ENCODE data around the gene BTBD9. TPM values are rescaled to one million over a fixed set of nuclear protein-coding genes. Genes with fewer than 3 reads are reported as not detected.

The BTBD9 gene
- total RNA-seq, 1 donor from 2014 or later, result 9.9 TPM

DNA sequence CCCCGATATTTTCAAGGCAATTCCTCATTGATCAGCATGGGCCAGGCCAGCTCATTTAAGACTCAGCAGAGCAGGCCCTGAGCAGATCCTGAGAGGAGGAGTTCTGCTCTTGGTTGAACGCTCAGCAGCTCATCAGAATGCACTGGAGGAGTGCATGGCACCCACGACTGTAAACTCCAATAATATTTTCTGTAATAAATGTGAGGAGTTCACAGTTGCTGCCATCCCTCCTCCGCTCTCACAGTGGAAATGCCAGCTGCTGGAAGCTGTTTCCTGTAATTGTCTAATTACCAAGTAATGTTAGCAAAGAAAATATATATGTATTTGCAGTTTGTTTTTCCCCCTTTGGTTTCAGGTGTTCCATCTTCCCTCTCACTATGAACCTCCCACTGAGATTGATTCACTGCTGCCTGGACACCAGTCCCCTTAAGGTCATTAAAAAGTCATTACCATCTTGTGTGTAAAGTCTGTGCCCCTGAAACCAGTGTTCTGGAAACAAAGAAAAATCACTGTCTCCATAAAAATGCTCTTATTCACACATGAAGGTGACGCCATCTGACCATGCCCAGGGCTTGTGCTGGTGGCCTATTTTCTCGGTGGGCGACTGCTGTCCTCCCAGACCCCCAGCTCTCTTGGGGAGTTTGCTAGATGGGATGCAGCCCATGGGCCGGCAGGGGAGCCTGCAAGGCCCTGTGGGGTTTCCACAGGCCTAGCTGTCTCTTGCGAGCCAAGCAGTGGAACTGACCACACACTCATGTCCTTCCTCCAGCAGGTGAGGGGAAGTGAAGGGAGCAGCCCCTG, 446.0 kb downstream of the BTBD9 start:
- TF ChIP-seq, protein P1, sequence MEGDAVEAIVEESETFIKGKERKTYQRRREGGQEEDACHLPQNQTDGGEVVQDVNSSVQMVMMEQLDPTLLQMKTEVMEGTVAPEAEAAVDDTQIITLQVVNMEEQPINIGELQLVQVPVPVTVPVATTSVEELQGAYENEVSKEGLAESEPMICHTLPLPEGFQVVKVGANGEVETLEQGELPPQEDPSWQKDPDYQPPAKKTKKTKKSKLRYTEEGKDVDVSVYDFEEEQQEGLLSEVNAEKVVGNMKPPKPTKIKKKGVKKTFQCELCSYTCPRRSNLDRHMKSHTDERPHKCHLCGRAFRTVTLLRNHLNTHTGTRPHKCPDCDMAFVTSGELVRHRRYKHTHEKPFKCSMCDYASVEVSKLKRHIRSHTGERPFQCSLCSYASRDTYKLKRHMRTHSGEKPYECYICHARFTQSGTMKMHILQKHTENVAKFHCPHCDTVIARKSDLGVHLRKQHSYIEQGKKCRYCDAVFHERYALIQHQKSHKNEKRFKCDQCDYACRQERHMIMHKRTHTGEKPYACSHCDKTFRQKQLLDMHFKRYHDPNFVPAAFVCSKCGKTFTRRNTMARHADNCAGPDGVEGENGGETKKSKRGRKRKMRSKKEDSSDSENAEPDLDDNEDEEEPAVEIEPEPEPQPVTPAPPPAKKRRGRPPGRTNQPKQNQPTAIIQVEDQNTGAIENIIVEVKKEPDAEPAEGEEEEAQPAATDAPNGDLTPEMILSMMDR (IDR thresholded peaks at IDR 0.05), result no peak
- peak in 1 of 2 donors; percentile 30 for DNase-seq (ENCODE audit: low spot score in 2 of 2)
- intact Hi-C loops (cut with DNase I), result no loop called here

DNA sequence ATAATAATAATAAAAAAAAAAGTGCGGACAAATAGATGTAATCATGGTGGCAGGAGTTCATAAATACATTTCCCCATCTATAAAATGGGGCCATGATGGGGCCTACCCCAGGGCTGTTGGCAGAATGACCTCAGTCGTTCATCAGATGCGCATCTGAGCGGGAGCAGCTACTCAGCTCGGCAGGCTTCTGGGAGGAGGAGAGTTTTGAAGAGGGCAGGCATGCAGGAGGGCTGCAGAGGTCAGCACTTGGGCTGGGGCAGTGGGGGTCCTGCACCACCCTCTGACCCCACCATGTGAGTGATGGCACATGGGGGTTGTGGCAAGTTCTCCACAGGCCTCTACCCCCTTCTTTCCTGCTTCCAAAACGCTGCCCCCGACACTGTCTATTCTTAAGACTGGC, 446.7 kb downstream of the BTBD9 start:
- no peak overlapping the region for H3K27ac ChIP-seq
- no peaks in the 10 kb centered on the region for H3K4me1 ChIP-seq
- peak in 1 of 2 donors; percentile 43 for DNase-seq (ENCODE audit: low spot score in 2 of 2)
- no peak overlapping the region for H3K4me3 ChIP-seq
- TF ChIP-seq, protein P1 (IDR thresholded peaks at IDR 0.05), result no peak
- H3K27me3 ChIP-seq, result no peaks in the 10 kb centered on the region
- intact Hi-C loops (cut with DNase I), result no loop called here
- H3K36me3 ChIP-seq, result no peaks in the 10 kb centered on the region
- no peaks in the 10 kb centered on the region for H3K9me3 ChIP-seq

More for the DNA sequence above, 446.0 kb downstream of the BTBD9 start:
- no peaks in the 10 kb centered on the region for H3K27me3 ChIP-seq
- no peaks in the 10 kb centered on the region for H3K9me3 ChIP-seq
- no peak overlapping the region for H3K27ac ChIP-seq
- H3K4me1 ChIP-seq, result no peaks in the 10 kb centered on the region
- no peaks in the 10 kb centered on the region for H3K36me3 ChIP-seq
- H3K4me3 ChIP-seq, result no peak overlapping the region

DNA sequence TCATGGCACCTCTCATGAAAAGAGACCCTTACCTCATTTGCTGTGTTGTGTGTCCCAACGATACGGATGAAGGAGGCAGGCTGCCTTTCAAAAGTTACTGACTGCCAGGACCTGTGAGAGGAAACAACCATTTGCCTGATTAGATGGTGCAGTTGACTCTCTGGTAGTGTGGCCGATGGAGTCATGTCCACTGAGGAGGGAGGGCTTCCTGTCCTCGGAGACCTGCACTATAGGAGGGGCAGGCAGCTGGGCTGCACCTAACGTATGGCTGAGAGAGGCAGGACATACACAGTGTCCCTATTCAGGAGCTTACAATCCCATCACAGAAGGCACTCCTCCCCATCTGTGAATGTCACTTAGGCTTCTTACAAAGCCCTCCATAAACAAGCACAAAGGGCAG, 447.2 kb downstream of the BTBD9 start:
- intact Hi-C loops (cut with DNase I), result no loop called here
- no peak overlapping the region for H3K27ac ChIP-seq
- DNase-seq (ENCODE audit: low spot score in 2 of 2), result peak in 1 of 2 donors; percentile 31

DNA sequence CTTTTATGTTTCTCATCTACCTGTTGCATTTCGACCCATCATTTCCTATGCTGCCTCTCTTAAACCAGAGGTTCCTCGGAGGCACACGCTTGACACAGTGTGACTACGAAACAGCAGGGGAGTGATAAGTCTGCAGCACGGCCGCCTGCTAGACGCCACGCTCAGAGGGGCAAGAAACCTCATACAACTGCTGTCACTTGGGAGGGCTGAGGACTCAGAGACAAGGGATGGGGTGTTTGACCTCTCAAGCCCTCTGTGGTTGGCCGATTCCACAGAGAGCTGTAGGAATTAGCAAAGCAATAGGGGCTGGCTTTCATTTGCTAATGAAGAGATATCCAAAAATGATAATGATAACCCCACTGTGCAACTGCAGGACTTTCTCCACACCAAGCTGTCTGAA, 447.7 kb downstream of the BTBD9 start:
- DNase-seq (ENCODE audit: low spot score in 2 of 2), result peak in 1 of 2 donors; percentile 27
- no peaks in the 10 kb centered on the region for H3K9me3 ChIP-seq
- H3K27me3 ChIP-seq, result no peaks in the 10 kb centered on the region
- H3K36me3 ChIP-seq, result no peaks in the 10 kb centered on the region
- intact Hi-C loops (cut with DNase I), result no loop called here
- no peak overlapping the region for H3K4me3 ChIP-seq
- no peak overlapping the region for H3K27ac ChIP-seq
- TF ChIP-seq, protein P1 (IDR thresholded peaks at IDR 0.05), result no peak
- no peaks in the 10 kb centered on the region for H3K4me1 ChIP-seq

More for the DNA sequence above, 447.2 kb downstream of the BTBD9 start:
- no peaks in the 10 kb centered on the region for H3K9me3 ChIP-seq
- TF ChIP-seq, protein P1 (IDR thresholded peaks at IDR 0.05), result no peak
- no peaks in the 10 kb centered on the region for H3K36me3 ChIP-seq
- H3K4me1 ChIP-seq, result no peaks in the 10 kb centered on the region
- no peak overlapping the region for H3K4me3 ChIP-seq
- H3K27me3 ChIP-seq, result no peaks in the 10 kb centered on the region

DNA sequence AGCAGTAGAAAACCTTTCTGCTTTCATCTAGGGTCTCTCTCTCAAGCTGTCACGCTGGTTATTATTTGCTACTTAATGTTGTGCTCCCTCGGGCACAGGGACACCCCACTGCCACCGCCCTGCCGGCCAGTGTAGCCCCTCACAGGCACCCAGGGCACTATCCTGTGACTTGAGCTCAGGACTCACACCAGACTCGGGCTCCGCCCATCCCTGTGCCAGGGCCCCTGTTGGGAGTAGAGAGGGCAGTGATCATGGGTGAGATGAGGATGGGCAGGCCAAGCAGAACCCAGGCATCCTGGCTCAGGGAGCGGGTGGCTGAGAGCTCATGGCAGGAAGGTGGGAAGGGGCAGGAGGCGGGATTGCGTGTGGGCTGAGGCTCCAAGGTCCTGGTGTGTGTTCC, 448.3 kb downstream of the BTBD9 start:
- Histone ChIP-seq H3K4me3 (no peak overlapping the region), H3K4me1 (no peaks in the 10 kb centered on the region), H3K27ac (no peak overlapping the region), H3K27me3 (no peaks in the 10 kb centered on the region), H3K9me3 (no peaks in the 10 kb centered on the region), H3K36me3 (no peaks in the 10 kb centered on the region)
- intact Hi-C loops (cut with DNase I), result no loop called here
- TF ChIP-seq, protein P1 (IDR thresholded peaks at IDR 0.05), result no peak
- DNase-seq (ENCODE audit: low spot score in 2 of 2), result peak in 1 of 2 donors; percentile 52

Measured in ascending aorta (tissue), 2 donors.